Measurements from ENCODE around the gene SSR3. TPM values are rescaled to one million over a fixed set of nuclear protein-coding genes. Genes with fewer than 3 reads are reported as not detected.

Gene SSR3
- total RNA-seq, 1 experiment from 2014 or later = 287 TPM

GRCh38 chr3:156536524-156537316 is 18.2 kb downstream of the SSR3 start:
- DNase-seq (ENCODE audit: low read depth) = no peak

GRCh38 chr3:156535798-156536197 is 19.1 kb downstream of the SSR3 start:
- DNase-seq (ENCODE audit: low read depth) = no peak

GRCh38 chr3:156535162-156535627 is 19.7 kb downstream of the SSR3 start:
- DNase-seq (ENCODE audit: low read depth) = peak; percentile 99

GRCh38 chr3:156533205-156533604 is 21.7 kb downstream of the SSR3 start:
- no peak for DNase-seq (ENCODE audit: low read depth)

- DNase-seq (ENCODE audit: low read depth) = no peak
These were observed 22.2 kb downstream of the SSR3 start for GRCh38 chr3:156532730-156533129.

- DNase-seq (ENCODE audit: low read depth) = no peak
These were observed 23.9 kb downstream of the SSR3 start for GRCh38 chr3:156530980-156531379.

- no peak for DNase-seq (ENCODE audit: low read depth)
These were observed 27.9 kb downstream of the SSR3 start for GRCh38 chr3:156527060-156527459.

GRCh38 chr3:156525808-156526207 is 29.1 kb downstream of the SSR3 start:
- no peak for DNase-seq (ENCODE audit: low read depth)

- peak; percentile 60 for DNase-seq (ENCODE audit: low read depth)
These were observed 32.2 kb downstream of the SSR3 start for GRCh38 chr3:156522673-156523072.

- no peak for DNase-seq (ENCODE audit: low read depth)
These were observed 35.2 kb downstream of the SSR3 start for GRCh38 chr3:156519758-156520162.

- DNase-seq (ENCODE audit: low read depth) = no peak
These were observed 36.2 kb downstream of the SSR3 start for GRCh38 chr3:156518726-156519125.

- no peak for DNase-seq (ENCODE audit: low read depth)
These were observed 38.0 kb downstream of the SSR3 start for GRCh38 chr3:156516961-156517360.

GRCh38 chr3:156516284-156516683 is 38.6 kb downstream of the SSR3 start:
- no peak for DNase-seq (ENCODE audit: low read depth)

- no peak for DNase-seq (ENCODE audit: low read depth)
These were observed 41.3 kb downstream of the SSR3 start for GRCh38 chr3:156513619-156514018.

GRCh38 chr3:156511987-156512677 is 42.8 kb downstream of the SSR3 start:
- no peak for DNase-seq (ENCODE audit: low read depth)

GRCh38 chr3:156509189-156510174 is 45.4 kb downstream of the SSR3 start:
- DNase-seq (ENCODE audit: low read depth) = peak; percentile 64

- DNase-seq (ENCODE audit: low read depth) = peak; percentile 24
These were observed 47.6 kb downstream of the SSR3 start for GRCh38 chr3:156507285-156507684.

- DNase-seq (ENCODE audit: low read depth) = no peak
These were observed 56.6 kb downstream of the SSR3 start for GRCh38 chr3:156498307-156498706.

- DNase-seq (ENCODE audit: low read depth) = peak; percentile 27
These were observed 57.6 kb downstream of the SSR3 start for GRCh38 chr3:156497326-156497725.

GRCh38 chr3:156495816-156496215 is 59.1 kb downstream of the SSR3 start:
- no peak for DNase-seq (ENCODE audit: low read depth)

- no peak for DNase-seq (ENCODE audit: low read depth)
These were observed 61.0 kb downstream of the SSR3 start for GRCh38 chr3:156493887-156494286.

GRCh38 chr3:156492801-156493261 is 62.1 kb downstream of the SSR3 start:
- peak; percentile 77 for DNase-seq (ENCODE audit: low read depth)

Measured in RPMI7951 (cell line).